ENCODE data around the gene ARID1A.
"Not testable (repeated sequence)": the region's sequence is repeated elsewhere in the genome, so short reads cannot be mapped to it uniquely, and the experiment has no call there.

ARID1A gene

DNA sequence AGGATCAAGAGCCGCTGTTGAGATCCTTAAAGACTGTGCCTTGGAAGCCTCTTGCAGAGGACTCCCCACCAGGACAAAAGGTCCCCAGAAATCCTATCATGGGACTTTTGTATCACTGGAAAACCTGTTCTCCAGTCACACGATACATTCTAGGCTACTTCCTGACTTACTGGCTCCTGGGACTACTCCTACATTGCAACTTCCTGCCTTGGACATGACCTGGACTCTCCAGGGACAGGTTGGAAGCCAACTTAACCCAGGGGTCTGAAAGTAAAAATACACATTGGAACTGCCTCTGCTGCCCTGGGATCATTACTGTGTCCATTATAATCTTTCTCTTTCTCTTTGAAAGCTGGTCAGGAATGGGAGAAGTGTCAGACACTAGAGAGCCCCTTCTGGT is 101.8 kb downstream of the ARID1A start:
- Histone ChIP-seq H4K91ac (ENCODE audit: low read depth, low read length, poor library complexity) (no peak overlapping the region), H3K14ac (ENCODE audit: low read length) (no peak overlapping the region), H3K27ac (replicated peaks; ENCODE audit: low read length) (no peak overlapping the region), H4K8ac (ENCODE audit: low read depth, low read length) (no peak overlapping the region), H2BK5ac (ENCODE audit: low read length) (no peak overlapping the region), H3K9ac (ENCODE audit: low read depth, low read length, poor library complexity) (no peak overlapping the region), H3K4me1 (ENCODE audit: control insufficient read depth in 2 of 2, insufficient read depth in 1 of 2, low read depth in 1 of 2, low read length in 2 of 2) (peaks cover 1 to 8% of the 10 kb centered on the region in 2 donors), H3K18ac (ENCODE audit: low read length) (no peak overlapping the region), H2BK12ac (ENCODE audit: low read length) (no peak overlapping the region), H3K79me1 (ENCODE audit: low read depth, low read length) (no peaks in the 10 kb centered on the region), H3K4me2 (ENCODE audit: insufficient read depth, low read length, poor library complexity, severe bottlenecking) (no peak overlapping the region), H2BK120ac (ENCODE audit: low read depth, low read length) (no peak overlapping the region), H2AFZ (ENCODE audit: low read length) (no peak overlapping the region), H2AK5ac (ENCODE audit: low read depth, low read length) (no peak overlapping the region), H3K23ac (ENCODE audit: low read depth, low read length, poor library complexity) (no peak overlapping the region), H3K36me3 (replicated peaks in 1 of 2; ENCODE audit: control insufficient read depth in 2 of 2, insufficient read depth in 2 of 2, low read length in 2 of 2) (peaks cover 9 to 19% of the 10 kb centered on the region in 2 donors), H2BK15ac (ENCODE audit: low read length) (no peak overlapping the region), H3K27me3 (ENCODE audit: control insufficient read depth in 3 of 3, insufficient read depth in 3 of 3, low read depth in 1 of 3, low read length in 3 of 3) (no peaks in the 10 kb centered on the region), H3K9me3 (replicated peaks in 1 of 2; ENCODE audit: control insufficient read depth in 2 of 2, insufficient read depth in 1 of 2, low read depth in 1 of 2, low read length in 2 of 2) (no peaks in the 10 kb centered on the region), H3K4ac (ENCODE audit: low read length) (no peak overlapping the region), H3K4me3 (ENCODE audit: low read length in 2 of 2) (no peak overlapping the region)
- DNase-seq (ENCODE audit: low spot score): no peak
- WGBS, 2 donors (ENCODE audit: extremely low coverage in 2 of 2, insufficient read length in 2 of 2, insufficient replicate concordance in 1 of 2): no CpG with 5 or more reads among the region's 2 CpGs

DNA sequence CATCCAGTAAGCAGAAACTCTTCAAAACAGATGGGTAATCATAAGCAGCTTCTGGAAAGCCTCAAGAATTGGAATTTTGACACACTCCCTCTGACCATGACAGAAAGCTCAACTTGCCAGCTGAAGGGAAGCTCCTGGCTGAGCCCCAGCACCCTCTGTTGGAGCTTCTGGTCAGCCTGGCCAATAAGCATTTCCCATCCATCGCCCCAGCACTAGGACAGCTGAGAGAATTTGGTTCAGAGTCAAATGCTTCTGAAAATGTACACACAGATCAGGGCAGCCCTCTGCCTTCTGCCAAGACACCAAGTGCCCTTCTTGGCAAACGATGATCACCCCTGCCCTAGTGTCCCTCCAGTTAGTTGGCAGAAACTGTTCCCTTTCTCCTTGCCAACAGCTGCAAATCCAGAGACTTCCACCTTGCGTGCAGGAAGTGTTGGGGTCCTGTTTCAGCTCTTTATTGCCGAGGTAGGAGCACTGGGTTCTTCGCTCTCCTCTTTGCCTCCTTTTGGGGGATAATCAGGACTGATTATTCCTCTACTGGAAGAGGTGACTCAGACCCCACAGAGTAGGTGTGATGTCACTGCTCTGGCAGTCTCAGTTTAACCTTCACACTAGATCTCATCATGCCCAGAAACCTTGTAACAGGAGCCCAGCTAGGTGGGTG is 103.8 kb downstream of the ARID1A start:
- Histone ChIP-seq H2AFZ (ENCODE audit: low read length) (no peak overlapping the region), H2AK5ac (ENCODE audit: low read depth, low read length) (no peak overlapping the region), H2BK120ac (ENCODE audit: low read depth, low read length) (no peak overlapping the region), H3K27me3 (ENCODE audit: control insufficient read depth in 3 of 3, insufficient read depth in 3 of 3, low read depth in 1 of 3, low read length in 3 of 3) (no peaks in the 10 kb centered on the region), H3K18ac (ENCODE audit: low read length) (no peak overlapping the region), H3K4me2 (ENCODE audit: insufficient read depth, low read length, poor library complexity, severe bottlenecking) (no peak overlapping the region), H3K27ac (replicated peaks; ENCODE audit: low read length) (no peak overlapping the region), H3K23ac (ENCODE audit: low read depth, low read length, poor library complexity) (no peak overlapping the region), H2BK12ac (ENCODE audit: low read length) (no peak overlapping the region), H3K36me3 (replicated peaks in 1 of 2; ENCODE audit: control insufficient read depth in 2 of 2, insufficient read depth in 2 of 2, low read length in 2 of 2) (peaks cover 5 to 11% of the 10 kb centered on the region in 2 donors), H3K4me3 (ENCODE audit: low read length in 2 of 2) (no peak overlapping the region), H3K14ac (ENCODE audit: low read length) (no peak overlapping the region), H3K79me1 (ENCODE audit: low read depth, low read length) (no peaks in the 10 kb centered on the region), H3K9ac (ENCODE audit: low read depth, low read length, poor library complexity) (no peak overlapping the region), H4K8ac (ENCODE audit: low read depth, low read length) (no peak overlapping the region), H3K4ac (ENCODE audit: low read length) (no peak overlapping the region), H4K91ac (ENCODE audit: low read depth, low read length, poor library complexity) (no peak overlapping the region), H2BK5ac (ENCODE audit: low read length) (no peak overlapping the region), H2BK15ac (ENCODE audit: low read length) (no peak overlapping the region), H3K4me1 (ENCODE audit: control insufficient read depth in 2 of 2, insufficient read depth in 1 of 2, low read depth in 1 of 2, low read length in 2 of 2) (peaks cover 1 to 8% of the 10 kb centered on the region in 2 donors), H3K9me3 (replicated peaks in 1 of 2; ENCODE audit: control insufficient read depth in 2 of 2, insufficient read depth in 1 of 2, low read depth in 1 of 2, low read length in 2 of 2) (no peaks in the 10 kb centered on the region)
- no peak for DNase-seq (ENCODE audit: low spot score)
- no CpG with 5 or more reads among the region's 5 CpGs for WGBS, 2 donors (ENCODE audit: extremely low coverage in 2 of 2, insufficient read length in 2 of 2, insufficient replicate concordance in 1 of 2)

DNA sequence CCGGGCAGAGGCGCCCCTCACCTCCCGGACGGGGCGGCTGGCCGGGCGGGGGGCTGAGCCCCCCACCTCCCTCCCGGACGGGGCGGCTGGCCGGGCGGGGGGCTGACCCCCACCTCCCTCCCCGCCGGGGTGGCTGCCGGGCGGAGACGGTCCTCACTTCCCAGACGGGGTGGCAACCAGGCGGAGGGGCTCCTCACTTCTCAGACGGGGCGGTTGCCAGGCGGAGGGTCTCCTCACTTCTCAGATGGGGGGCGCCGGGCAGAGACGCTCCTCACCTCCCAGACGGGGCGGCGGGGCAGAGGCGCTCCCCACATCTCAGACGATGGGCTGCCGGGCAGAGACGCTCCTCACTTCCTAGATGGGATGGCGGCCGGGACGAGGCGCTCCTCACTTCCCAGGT is 108.1 kb downstream of the ARID1A start:
- not testable (repeated sequence) for H2AFZ ChIP-seq (ENCODE audit: low read length); H3K14ac ChIP-seq (ENCODE audit: low read length); H3K79me1 ChIP-seq (ENCODE audit: low read depth, low read length); DNase-seq (ENCODE audit: low spot score); H3K27ac ChIP-seq (replicated peaks; ENCODE audit: low read length); H3K27me3 ChIP-seq (ENCODE audit: control insufficient read depth in 3 of 3, insufficient read depth in 3 of 3, low read depth in 1 of 3, low read length in 3 of 3); H3K4me2 ChIP-seq (ENCODE audit: insufficient read depth, low read length, poor library complexity, severe bottlenecking); H3K4ac ChIP-seq (ENCODE audit: low read length); H3K4me1 ChIP-seq (ENCODE audit: control insufficient read depth in 2 of 2, insufficient read depth in 1 of 2, low read depth in 1 of 2, low read length in 2 of 2); H3K18ac ChIP-seq (ENCODE audit: low read length); H2BK15ac ChIP-seq (ENCODE audit: low read length); H2BK5ac ChIP-seq (ENCODE audit: low read length); H4K8ac ChIP-seq (ENCODE audit: low read depth, low read length); H2AK5ac ChIP-seq (ENCODE audit: low read depth, low read length); H2BK120ac ChIP-seq (ENCODE audit: low read depth, low read length); H3K9me3 ChIP-seq (replicated peaks in 1 of 2; ENCODE audit: control insufficient read depth in 2 of 2, insufficient read depth in 1 of 2, low read depth in 1 of 2, low read length in 2 of 2); H4K91ac ChIP-seq (ENCODE audit: low read depth, low read length, poor library complexity); H2BK12ac ChIP-seq (ENCODE audit: low read length); H3K23ac ChIP-seq (ENCODE audit: low read depth, low read length, poor library complexity); H3K36me3 ChIP-seq (replicated peaks in 1 of 2; ENCODE audit: control insufficient read depth in 2 of 2, insufficient read depth in 2 of 2, low read length in 2 of 2); H3K9ac ChIP-seq (ENCODE audit: low read depth, low read length, poor library complexity); H3K4me3 ChIP-seq (ENCODE audit: low read length in 2 of 2)
- no CpG with 5 or more reads among the region's 36 CpGs for WGBS, 2 donors (ENCODE audit: extremely low coverage in 2 of 2, insufficient read length in 2 of 2, insufficient replicate concordance in 1 of 2)

DNA sequence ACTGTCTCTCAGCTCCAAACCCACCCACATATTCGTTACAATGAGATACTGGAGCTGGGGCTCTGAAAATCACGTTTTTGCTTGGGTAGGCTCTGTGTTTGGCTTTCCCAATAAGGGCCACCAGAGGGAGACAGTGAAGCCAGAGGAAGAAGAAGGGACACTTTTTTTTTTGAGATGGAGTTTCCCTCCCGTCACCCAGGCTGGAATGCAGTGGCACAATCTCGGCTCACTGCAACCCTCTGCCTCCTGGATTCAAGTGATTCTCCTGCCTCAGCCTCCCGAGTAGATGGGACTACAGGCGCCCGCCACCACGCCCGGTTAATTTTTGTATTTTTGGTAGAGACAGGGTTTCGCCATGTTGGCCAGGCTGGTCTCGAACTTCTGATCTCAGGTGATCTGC is 114.3 kb downstream of the ARID1A start:
- not testable (repeated sequence) for H3K4me1 ChIP-seq (ENCODE audit: control insufficient read depth in 2 of 2, insufficient read depth in 1 of 2, low read depth in 1 of 2, low read length in 2 of 2); H3K4me2 ChIP-seq (ENCODE audit: insufficient read depth, low read length, poor library complexity, severe bottlenecking); H2BK12ac ChIP-seq (ENCODE audit: low read length); H2AK5ac ChIP-seq (ENCODE audit: low read depth, low read length); H3K27me3 ChIP-seq (ENCODE audit: control insufficient read depth in 3 of 3, insufficient read depth in 3 of 3, low read depth in 1 of 3, low read length in 3 of 3); H3K4me3 ChIP-seq (ENCODE audit: low read length in 2 of 2); H3K23ac ChIP-seq (ENCODE audit: low read depth, low read length, poor library complexity); H2BK15ac ChIP-seq (ENCODE audit: low read length); H3K4ac ChIP-seq (ENCODE audit: low read length); H3K36me3 ChIP-seq (replicated peaks in 1 of 2; ENCODE audit: control insufficient read depth in 2 of 2, insufficient read depth in 2 of 2, low read length in 2 of 2); H3K18ac ChIP-seq (ENCODE audit: low read length); H3K79me1 ChIP-seq (ENCODE audit: low read depth, low read length); H3K9ac ChIP-seq (ENCODE audit: low read depth, low read length, poor library complexity); H3K27ac ChIP-seq (replicated peaks; ENCODE audit: low read length); H2BK5ac ChIP-seq (ENCODE audit: low read length); H3K14ac ChIP-seq (ENCODE audit: low read length); H4K8ac ChIP-seq (ENCODE audit: low read depth, low read length); H3K9me3 ChIP-seq (replicated peaks in 1 of 2; ENCODE audit: control insufficient read depth in 2 of 2, insufficient read depth in 1 of 2, low read depth in 1 of 2, low read length in 2 of 2); H4K91ac ChIP-seq (ENCODE audit: low read depth, low read length, poor library complexity); H2BK120ac ChIP-seq (ENCODE audit: low read depth, low read length)
- H2AFZ ChIP-seq (ENCODE audit: low read length): peak overlapping the region; percentile 44
- no CpG with 5 or more reads among the region's 11 CpGs for WGBS, 2 donors (ENCODE audit: extremely low coverage in 2 of 2, insufficient read length in 2 of 2, insufficient replicate concordance in 1 of 2)
- peak; percentile 58 for DNase-seq (ENCODE audit: low spot score)
